ENCODE measurements around the gene OR51A2. TPM values are rescaled to one million over a fixed set of nuclear protein-coding genes. Genes with fewer than 3 reads are reported as not detected.

The OR51A2 gene
- total and polyA plus RNA-seq, 9 of the 15 experiments (the other 6 are each of a cell fraction or from before 2014, with no cell fraction given) = not detected

DNA sequence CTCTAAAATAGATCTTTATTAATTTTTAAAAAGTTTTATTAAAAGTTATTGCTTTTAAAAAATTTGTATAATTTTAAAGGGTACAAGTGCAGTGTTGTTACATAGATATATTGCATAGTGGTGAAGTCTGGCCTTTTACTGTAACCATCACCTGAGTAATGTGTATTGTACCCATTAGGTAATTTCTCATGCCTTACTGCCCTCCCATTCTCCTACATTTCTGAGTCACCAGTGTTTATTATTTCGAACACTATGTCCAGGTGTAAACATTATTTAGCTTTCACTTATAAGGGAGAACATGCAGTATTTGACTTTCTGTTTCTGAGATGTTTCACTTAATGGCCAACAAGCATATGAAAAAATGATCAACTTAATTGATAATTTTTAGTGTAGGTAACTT lies 33.7 kb downstream of the OR51A2 start:
- no peaks in the 10 kb centered on the region for H3K79me2 ChIP-seq (ENCODE audit: control insufficient read depth, insufficient read depth, low read length)
- no peak for DNase-seq (ENCODE audit: extremely low read depth in 1 of 4, low spot score in 3 of 4)
- H3K9me1 ChIP-seq (ENCODE audit: control insufficient read depth, insufficient read depth, low read length) = no peaks in the 10 kb centered on the region
- BruUV-seq (replicated peaks) = no TSS peak
- no peaks in the 10 kb centered on the region for H3K36me3 ChIP-seq (ENCODE audit: control insufficient read depth, insufficient read depth, low read length)
- H3K27ac ChIP-seq (ENCODE audit: extremely low read depth, low read depth, low read length) = no peak overlapping the region
- ChIA-PET CTCF (ENCODE audit: low intra/inter-chr PET ratio) (no interaction called here), POLR2A (no interaction called here)
- H4K20me1 ChIP-seq (replicated peaks; ENCODE audit: control insufficient read depth, insufficient read depth, low read length) = no peaks in the 10 kb centered on the region
- 5% methylated on average over 1 of the region's 1 CpG for WGBS (ENCODE audit: insufficient coverage, low coverage, missing lambda C conversion rate)
- FAIRE-seq = no peak
- intact Hi-C loops (cut with micrococcal nuclease) (loop anchor here (10.0 kb wide), 1 partner anchor 287 kb away; the partner anchor contains the start of gene OR51D1), in situ Hi-C loops (cut with MboI) (no loop called here)
- H3K9me3 ChIP-seq (replicated peaks; ENCODE audit: control insufficient read depth, insufficient read depth, low read depth, low read length) = no peaks in the 10 kb centered on the region
- H3K4me2 ChIP-seq (ENCODE audit: insufficient read depth, low read length) = no peak overlapping the region
- no peaks in the 10 kb centered on the region for H3K4me1 ChIP-seq (replicated peaks in 1 of 2; ENCODE audit: control insufficient read depth in 2 of 2, insufficient read depth in 2 of 2, low read length in 2 of 2)
- H3K9ac ChIP-seq (ENCODE audit: insufficient read depth in 1 of 2, low read depth in 2 of 2, low read length in 2 of 2) = no peak overlapping the region
- H2AFZ ChIP-seq (ENCODE audit: low read depth, low read length) = no peak overlapping the region
- TF ChIP-seq ZBTB1 (CRISPR knock-in tag; IDR thresholded peaks at IDR 0.05; ENCODE audit: borderline replicate concordance, low read depth) (no peak), MTA1 (IDR thresholded peaks at IDR 0.05; ENCODE audit: borderline replicate concordance) (no peak), IRF2 (CRISPR knock-in tag; IDR thresholded peaks at IDR 0.05) (no peak), BACH1 (tag; IDR thresholded peaks at IDR 0.05) (no peak), FOXP1 (CRISPR knock-in tag; IDR thresholded peaks at IDR 0.05) (no peak), SREBF1 (IDR thresholded peaks at IDR 0.05; ENCODE audit: borderline replicate concordance, low read depth, low read length) (no peak), ZFP36 (IDR thresholded peaks at IDR 0.05; ENCODE audit: low read depth, low read length, partially characterized antibody) (no peak), ZNF444 (CRISPR knock-in tag; IDR thresholded peaks at IDR 0.05) (no peak), YBX1 (IDR thresholded peaks at IDR 0.05) (no peak), RBM34 (IDR thresholded peaks at IDR 0.05; ENCODE audit: borderline replicate concordance, insufficient read depth, low read length) (no peak), NCOR1 (IDR thresholded peaks at IDR 0.05) (no peak), SETDB1 (IDR thresholded peaks at IDR 0.05; ENCODE audit: low read length) (no peak), SAFB2 (IDR thresholded peaks at IDR 0.05; ENCODE audit: borderline replicate concordance, low read depth, low read length, severe bottlenecking) (no peak), COPS2 (conservative IDR thresholded peaks at IDR 0.05) (no peak), KDM4B (IDR thresholded peaks at IDR 0.05; ENCODE audit: borderline replicate concordance in 2 of 2, low read depth in 1 of 2) (no peak), CTCFL (IDR thresholded peaks at IDR 0.05; ENCODE audit: borderline replicate concordance, insufficient read depth, low read depth, low read length, poor library complexity, severe bottlenecking) (no peak), SMARCB1 (IDR thresholded peaks at IDR 0.05; ENCODE audit: insufficient read length, low read depth) (no peak), ZNF780A (CRISPR knock-in tag; IDR thresholded peaks at IDR 0.05) (no peak)
- TF ChIP-seq, protein P1, sequence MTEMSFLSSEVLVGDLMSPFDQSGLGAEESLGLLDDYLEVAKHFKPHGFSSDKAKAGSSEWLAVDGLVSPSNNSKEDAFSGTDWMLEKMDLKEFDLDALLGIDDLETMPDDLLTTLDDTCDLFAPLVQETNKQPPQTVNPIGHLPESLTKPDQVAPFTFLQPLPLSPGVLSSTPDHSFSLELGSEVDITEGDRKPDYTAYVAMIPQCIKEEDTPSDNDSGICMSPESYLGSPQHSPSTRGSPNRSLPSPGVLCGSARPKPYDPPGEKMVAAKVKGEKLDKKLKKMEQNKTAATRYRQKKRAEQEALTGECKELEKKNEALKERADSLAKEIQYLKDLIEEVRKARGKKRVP (CRISPR knock-in tag; IDR thresholded peaks at IDR 0.05) = no peak
- TF ChIP-seq, protein P2, sequence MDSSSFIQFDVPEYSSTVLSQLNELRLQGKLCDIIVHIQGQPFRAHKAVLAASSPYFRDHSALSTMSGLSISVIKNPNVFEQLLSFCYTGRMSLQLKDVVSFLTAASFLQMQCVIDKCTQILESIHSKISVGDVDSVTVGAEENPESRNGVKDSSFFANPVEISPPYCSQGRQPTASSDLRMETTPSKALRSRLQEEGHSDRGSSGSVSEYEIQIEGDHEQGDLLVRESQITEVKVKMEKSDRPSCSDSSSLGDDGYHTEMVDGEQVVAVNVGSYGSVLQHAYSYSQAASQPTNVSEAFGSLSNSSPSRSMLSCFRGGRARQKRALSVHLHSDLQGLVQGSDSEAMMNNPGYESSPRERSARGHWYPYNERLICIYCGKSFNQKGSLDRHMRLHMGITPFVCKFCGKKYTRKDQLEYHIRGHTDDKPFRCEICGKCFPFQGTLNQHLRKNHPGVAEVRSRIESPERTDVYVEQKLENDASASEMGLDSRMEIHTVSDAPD (CRISPR knock-in tag; IDR thresholded peaks at IDR 0.05) = no peak
- ATAC-seq = no peak
- H3K4me3 ChIP-seq = no peak overlapping the region
- peaks cover 2 to 10% of the 10 kb centered on the region in 2 experiments; a peak in 4 of 5 replicates for H3K27me3 ChIP-seq (ENCODE audit: control insufficient read depth in 2 of 2, insufficient read depth in 2 of 2, low read length in 2 of 2)
